ENCODE data around the gene TMTC2.

The TMTC2 gene

DNA sequence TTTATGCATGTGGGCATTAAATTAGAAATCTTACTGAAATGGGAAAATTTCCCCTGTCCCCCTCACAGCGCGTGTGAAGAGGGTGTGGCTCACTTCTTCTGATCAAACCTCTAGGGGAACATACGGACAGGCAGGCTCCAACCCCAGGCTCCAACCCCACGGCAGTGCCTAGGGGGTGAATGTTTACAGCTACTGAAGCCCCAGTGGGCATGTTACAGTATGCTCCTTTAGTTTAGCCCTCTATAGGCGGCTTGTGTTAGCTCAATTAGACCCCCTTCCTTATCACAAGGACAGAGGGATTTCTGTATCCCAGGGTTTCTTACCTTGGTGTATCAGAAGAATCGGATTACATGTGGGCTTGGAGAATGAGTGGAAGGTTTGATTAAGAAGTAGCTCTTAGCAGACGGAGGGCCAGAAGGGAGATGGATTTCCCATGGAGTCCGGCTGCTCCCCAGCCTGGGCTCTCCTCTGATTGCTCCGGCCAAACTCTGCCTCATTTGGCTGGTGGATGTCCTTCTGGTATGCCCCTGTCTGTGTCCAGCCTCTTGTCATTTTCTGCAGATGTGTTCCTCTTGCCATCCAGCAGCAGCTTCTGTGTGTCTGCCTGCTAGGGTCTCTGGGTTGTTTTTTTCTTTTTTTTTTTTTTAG lies 223.7 kb downstream of the TMTC2 start:
- TF ChIP-seq EGR1 (IDR thresholded peaks at IDR 0.05): no peak
- no peak for TF ChIP-seq TCF12 (IDR thresholded peaks at IDR 0.05; ENCODE audit: low read depth)
- TF ChIP-seq RAD21 (IDR thresholded peaks at IDR 0.05; ENCODE audit: low read depth): no peak
- no peak for TF ChIP-seq CREB1 (IDR thresholded peaks at IDR 0.05; ENCODE audit: low read depth)
- TF ChIP-seq CEBPB (IDR thresholded peaks at IDR 0.05): no peak
- TF ChIP-seq TAF1 (IDR thresholded peaks at IDR 0.05; ENCODE audit: low read depth): no peak
- TF ChIP-seq FOXM1 (IDR thresholded peaks at IDR 0.05; ENCODE audit: borderline replicate concordance, low read depth): no peak
- TF ChIP-seq YY1 (IDR thresholded peaks at IDR 0.05; ENCODE audit: low read depth): no peak
- TF ChIP-seq USF1 (IDR thresholded peaks at IDR 0.05): no peak
- TF ChIP-seq, protein P1, sequence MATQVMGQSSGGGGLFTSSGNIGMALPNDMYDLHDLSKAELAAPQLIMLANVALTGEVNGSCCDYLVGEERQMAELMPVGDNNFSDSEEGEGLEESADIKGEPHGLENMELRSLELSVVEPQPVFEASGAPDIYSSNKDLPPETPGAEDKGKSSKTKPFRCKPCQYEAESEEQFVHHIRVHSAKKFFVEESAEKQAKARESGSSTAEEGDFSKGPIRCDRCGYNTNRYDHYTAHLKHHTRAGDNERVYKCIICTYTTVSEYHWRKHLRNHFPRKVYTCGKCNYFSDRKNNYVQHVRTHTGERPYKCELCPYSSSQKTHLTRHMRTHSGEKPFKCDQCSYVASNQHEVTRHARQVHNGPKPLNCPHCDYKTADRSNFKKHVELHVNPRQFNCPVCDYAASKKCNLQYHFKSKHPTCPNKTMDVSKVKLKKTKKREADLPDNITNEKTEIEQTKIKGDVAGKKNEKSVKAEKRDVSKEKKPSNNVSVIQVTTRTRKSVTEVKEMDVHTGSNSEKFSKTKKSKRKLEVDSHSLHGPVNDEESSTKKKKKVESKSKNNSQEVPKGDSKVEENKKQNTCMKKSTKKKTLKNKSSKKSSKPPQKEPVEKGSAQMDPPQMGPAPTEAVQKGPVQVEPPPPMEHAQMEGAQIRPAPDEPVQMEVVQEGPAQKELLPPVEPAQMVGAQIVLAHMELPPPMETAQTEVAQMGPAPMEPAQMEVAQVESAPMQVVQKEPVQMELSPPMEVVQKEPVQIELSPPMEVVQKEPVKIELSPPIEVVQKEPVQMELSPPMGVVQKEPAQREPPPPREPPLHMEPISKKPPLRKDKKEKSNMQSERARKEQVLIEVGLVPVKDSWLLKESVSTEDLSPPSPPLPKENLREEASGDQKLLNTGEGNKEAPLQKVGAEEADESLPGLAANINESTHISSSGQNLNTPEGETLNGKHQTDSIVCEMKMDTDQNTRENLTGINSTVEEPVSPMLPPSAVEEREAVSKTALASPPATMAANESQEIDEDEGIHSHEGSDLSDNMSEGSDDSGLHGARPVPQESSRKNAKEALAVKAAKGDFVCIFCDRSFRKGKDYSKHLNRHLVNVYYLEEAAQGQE (IDR thresholded peaks at IDR 0.05; ENCODE audit: low read depth): no peak
- TF ChIP-seq MAX (IDR thresholded peaks at IDR 0.05): no peak
- no peak for TF ChIP-seq TEAD4 (IDR thresholded peaks at IDR 0.05)
- TF ChIP-seq EP300 (IDR thresholded peaks at IDR 0.05; ENCODE audit: borderline replicate concordance): no peak
- no peak for TF ChIP-seq ZBTB7A (IDR thresholded peaks at IDR 0.05; ENCODE audit: low read depth)
- TF ChIP-seq NFIC (IDR thresholded peaks at IDR 0.05): no peak

- no peak for TF ChIP-seq ZBTB7A (IDR thresholded peaks at IDR 0.05; ENCODE audit: low read depth)
- no peak for TF ChIP-seq TEAD4 (IDR thresholded peaks at IDR 0.05)
- no peak for TF ChIP-seq EGR1 (IDR thresholded peaks at IDR 0.05)
- TF ChIP-seq USF1 (IDR thresholded peaks at IDR 0.05): no peak
- TF ChIP-seq, protein P1 (IDR thresholded peaks at IDR 0.05; ENCODE audit: low read depth): no peak
- no peak for TF ChIP-seq TAF1 (IDR thresholded peaks at IDR 0.05; ENCODE audit: low read depth)
- TF ChIP-seq CEBPB (IDR thresholded peaks at IDR 0.05): no peak
- no peak for TF ChIP-seq NFIC (IDR thresholded peaks at IDR 0.05)
- TF ChIP-seq FOXM1 (IDR thresholded peaks at IDR 0.05; ENCODE audit: borderline replicate concordance, low read depth): no peak
- no peak for TF ChIP-seq YY1 (IDR thresholded peaks at IDR 0.05; ENCODE audit: low read depth)
- no peak for TF ChIP-seq MAX (IDR thresholded peaks at IDR 0.05)
- no peak for TF ChIP-seq EP300 (IDR thresholded peaks at IDR 0.05; ENCODE audit: borderline replicate concordance)
Observed at GRCh38 chr12:82912406-82912805, 225.7 kb downstream of the TMTC2 start.

DNA sequence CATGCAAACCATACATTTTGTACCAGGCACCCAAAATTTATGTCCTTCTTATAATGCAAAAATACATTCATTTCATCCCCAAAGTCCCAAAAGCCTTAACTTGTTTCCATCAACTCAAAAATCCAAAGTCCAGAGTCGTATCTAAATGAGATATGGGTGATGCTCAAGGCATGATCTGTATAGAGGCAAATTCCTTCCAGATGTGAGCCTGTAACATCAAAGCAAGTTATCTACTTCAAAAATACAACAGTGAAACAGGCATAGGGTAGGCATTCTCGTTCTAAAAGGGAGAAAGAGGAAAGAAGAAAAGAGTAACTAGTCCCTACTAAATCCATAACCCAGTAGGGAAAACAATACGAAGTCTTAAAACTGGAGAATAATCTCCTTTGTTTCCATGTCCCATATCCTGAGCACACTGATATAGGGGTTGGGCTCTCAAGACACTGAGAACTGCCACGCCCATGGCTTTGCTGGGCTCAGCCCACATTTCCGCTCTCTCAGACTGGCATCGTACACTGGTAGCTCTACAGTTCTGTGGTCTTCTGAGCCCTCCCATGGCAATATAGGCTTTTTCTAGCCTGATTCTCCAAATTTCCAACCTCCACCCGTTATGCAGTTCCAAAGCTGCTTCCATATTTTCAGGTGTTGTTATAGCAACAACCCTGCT lies 232.8 kb downstream of the TMTC2 start:
- TF ChIP-seq ZBTB7A (IDR thresholded peaks at IDR 0.05; ENCODE audit: low read depth) (no peak), MAX (IDR thresholded peaks at IDR 0.05) (no peak), CREB1 (IDR thresholded peaks at IDR 0.05; ENCODE audit: low read depth) (no peak), EGR1 (IDR thresholded peaks at IDR 0.05) (no peak), USF1 (IDR thresholded peaks at IDR 0.05) (no peak), NFIC (IDR thresholded peaks at IDR 0.05) (no peak), YY1 (IDR thresholded peaks at IDR 0.05; ENCODE audit: low read depth) (no peak), EP300 (IDR thresholded peaks at IDR 0.05; ENCODE audit: borderline replicate concordance) (no peak), RAD21 (IDR thresholded peaks at IDR 0.05; ENCODE audit: low read depth) (no peak), FOXM1 (IDR thresholded peaks at IDR 0.05; ENCODE audit: borderline replicate concordance, low read depth) (no peak), TEAD4 (IDR thresholded peaks at IDR 0.05) (no peak), TCF12 (IDR thresholded peaks at IDR 0.05; ENCODE audit: low read depth) (no peak), TAF1 (IDR thresholded peaks at IDR 0.05; ENCODE audit: low read depth) (no peak), CEBPB (IDR thresholded peaks at IDR 0.05) (no peak)
- TF ChIP-seq, protein P1 (IDR thresholded peaks at IDR 0.05; ENCODE audit: low read depth): no peak
